Activated CD4-positive, alpha-beta T cell treated with anti-CD3 and anti-CD28 coated beads, Interleukin-2, Interleukin-4, amounts not matched to agents 100 ng/mL and 50 ng/mL, durations not matched to agents 16 hours and 8 hours (primary cell): ENCODE results near the gene GRIN2A.

Experiments used
- DNase-seq: peaks from one replicate; pipeline ENCODE4 v3.0.0-alpha.2; 2020; ENCODE audit warnings: low spot score

GRIN2A gene

DNA sequence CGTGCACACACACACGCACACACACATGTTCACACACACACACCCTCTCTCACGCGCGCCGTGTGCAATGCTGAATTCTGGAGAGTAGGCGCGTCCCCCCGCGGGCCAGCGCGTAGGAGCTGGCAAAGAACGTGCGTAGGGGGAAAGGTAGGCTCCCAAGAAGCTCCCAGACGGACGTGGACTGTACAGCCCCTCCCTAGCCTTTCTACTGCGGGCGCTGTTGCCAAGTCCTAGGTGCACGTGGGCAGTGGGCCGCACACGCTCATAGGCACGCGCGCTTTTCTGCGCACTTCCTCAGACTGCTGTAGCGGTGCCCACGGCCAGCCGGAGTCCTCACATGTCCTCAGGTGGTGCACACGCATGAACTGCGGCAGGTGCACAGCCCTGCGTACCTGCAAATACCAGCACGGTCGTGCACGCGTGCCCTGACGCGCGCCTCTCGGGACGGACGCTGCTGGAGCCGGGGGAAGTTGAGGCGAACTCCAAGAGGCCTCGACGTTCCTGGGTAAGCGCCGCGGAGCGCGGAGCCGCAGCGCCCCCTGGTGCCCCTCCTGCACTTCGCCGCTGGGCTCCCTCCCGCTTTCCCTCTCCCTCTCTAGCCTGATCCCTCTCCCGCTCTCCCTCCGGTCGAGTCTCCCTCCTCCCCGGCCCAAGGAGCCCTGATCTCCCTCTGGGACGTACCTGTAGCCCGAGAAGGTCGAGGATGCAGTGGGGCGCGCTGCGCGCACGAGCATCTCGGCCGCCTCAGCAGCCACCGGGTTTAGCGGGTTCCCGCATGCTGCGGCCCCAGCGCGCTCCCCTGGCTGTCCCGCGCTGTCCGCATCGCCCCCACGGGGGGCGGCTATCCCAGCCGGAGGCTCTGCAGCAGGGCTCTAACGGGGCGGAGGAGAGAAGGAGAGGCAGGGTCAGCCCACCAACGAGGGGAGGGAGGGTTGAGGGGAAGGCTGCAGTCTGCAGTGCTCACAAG, 749 bp downstream of the GRIN2A start:
- peak; percentile 51 for DNase-seq

DNA sequence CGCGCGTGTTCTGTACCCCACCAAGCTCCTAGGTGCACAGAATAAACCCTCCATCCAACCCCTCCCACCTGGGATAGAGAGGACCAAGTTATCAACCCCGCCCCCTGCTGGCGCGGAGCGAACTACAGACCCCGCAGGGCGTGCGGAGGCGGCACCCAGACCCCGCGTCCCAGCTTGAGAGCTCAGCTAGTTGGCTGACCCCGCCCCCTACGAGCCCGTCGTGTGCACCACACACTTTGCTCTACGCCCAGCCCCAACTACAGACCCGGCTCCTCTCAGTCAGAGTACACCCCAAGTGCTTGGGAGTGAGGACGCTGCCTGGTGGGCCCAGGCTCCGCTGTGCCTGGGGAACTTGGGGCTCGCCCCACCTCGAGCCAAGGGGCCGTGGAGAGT, 1.5 kb downstream of the GRIN2A start:
- DNase-seq, result peak; percentile 25

DNA sequence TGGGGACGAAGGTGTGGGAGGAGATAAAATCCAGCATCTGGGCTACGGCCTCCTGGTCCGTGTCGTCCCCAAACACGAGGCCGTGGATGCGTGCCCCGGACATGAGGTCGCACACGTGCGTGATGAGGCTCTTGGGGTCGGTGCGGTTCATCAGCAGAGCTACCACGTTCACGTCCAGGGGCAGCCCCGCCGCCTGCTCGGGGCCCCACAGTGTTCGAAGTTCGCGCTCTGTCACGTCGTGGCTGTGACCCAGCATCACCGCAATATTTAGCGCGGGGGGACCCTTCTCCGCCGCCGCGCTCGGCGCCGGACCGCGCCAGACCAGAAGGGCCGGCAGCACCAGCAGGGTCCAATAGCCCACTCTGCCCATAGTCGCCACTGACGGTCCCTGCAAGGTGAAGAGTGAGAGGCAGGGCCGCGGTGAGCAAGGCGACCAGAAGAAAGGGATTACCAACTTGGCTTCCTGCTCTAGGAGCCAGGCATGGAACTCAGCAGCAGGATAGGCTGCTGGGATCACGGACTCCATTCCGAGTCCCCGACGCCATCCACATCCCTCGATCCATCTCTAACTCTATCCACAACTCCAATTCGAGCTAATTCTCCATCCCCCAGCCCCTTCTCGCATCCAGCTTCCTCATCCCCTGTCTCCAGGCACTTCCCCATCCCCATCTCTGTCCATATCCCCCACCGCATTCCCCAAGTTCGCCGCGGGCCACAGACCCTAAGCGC, 2.0 kb downstream of the GRIN2A start:
- no peak for DNase-seq

DNA sequence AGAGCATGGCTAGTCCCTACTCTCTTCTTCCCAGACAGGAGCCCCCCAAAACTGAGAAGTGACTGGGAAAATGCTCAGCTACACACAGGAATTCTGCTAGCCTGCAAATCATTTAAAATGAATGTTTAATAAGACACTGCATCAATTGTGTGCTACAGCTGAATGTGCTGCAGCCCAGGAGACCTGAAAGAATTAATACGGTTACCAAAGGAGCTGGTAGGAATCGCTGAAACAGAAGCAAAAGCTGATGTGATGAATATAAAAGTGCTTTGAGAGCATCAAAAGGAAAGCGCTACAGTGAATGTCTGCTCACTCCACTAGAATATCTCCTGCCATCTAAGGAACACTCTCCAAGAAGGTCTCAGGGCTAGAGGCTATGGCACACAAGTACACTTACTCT, 3.7 kb downstream of the GRIN2A start:
- DNase-seq, result no peak

DNA sequence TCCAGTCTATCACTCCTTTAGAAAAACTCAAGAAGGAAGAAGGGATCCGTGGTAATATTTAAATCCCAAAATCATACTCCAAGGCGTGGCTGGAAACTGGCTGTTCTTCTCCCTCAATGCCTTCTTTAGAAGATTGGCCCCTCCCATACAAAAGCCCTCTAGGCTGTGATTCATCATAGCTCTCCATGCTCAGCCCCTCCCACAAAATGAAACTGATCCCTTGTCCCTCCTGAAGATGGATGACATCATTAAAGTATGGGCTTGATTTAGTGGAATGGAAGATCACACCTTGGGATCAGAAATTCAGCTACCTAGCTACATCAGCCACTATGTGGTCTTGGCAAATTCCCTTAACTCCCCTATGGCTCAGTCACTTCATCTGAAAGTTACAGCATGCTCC, 4.1 kb downstream of the GRIN2A start:
- DNase-seq, result no peak

DNA sequence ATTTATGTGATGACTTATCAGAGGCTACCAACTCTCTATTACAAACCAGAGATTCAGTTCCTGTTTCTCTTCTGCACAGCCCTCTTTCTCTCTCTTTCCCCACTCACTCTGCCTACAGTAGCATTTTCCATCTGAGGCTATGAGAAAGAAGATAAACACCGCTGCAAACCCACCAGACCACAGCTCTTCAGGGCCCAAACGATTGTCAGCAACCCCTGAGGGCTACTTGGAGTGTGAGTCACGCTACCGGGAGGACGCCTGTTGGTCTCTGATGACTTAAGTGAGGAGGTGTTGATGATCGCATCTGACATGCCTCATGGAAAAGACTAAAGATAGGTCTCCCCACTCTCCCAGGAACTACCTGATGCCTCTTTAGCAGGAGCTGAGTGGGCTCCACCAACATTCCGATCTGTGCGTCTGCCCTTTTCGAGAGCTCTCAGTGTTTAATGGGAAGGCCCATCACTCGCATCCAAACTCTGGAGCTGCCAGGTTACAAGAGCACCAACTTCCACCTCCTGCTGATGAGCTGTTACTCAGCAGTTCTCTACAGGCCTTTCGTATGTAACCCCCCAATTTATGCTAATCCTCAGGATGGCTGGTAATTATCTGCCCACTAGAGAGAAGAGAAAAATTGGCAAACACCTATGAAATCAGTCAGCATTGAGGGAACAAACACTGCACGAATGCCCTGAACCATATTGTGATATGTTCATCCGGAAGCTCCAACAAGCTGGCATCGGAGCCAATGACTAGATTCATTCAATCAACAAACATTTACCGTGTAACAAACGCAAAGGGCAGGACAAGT, 9.2 kb downstream of the GRIN2A start:
- no peak for DNase-seq

DNA sequence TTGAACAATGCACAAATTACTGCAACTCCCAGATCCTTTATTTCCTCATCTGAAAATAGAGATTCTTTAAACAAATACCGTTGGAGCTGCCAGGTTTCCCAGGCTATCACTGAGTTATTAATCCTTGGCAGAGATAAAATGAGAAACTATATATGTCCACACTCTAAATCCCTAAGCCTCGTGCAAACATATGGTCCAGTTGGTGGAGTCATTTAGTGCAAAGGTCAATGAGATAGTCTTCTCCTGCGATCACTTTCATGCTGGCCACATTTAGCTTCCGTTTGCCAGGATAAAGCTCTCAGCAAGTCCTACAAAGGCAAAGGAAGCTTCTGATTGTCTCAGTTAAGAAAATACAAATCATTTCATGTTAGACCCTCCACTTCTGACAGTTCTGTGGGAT, 11.0 kb downstream of the GRIN2A start:
- DNase-seq, result no peak

DNA sequence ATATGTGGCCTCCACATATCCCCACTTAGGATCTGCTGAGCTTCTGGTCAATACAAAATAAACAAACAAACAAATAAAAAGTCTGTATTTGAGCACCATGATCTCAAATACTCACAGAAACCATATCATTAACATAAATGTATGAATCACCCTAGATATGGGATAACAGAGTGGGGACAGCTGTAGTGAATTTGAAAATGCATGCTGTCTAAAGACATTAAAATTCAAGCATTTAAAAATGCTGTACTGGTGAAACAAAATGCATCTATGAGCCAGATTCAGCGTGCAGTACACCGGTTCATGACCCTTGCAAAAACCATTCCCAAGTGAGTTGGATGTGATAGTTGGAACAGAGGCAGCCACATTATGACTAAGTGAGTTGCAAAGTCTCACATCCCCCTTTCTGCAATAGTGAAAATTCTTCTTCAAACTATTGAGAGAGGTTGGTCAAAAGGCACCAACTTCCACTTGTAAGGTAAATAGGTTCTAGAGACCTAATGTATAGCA, 12.3 kb downstream of the GRIN2A start:
- no peak for DNase-seq

DNA sequence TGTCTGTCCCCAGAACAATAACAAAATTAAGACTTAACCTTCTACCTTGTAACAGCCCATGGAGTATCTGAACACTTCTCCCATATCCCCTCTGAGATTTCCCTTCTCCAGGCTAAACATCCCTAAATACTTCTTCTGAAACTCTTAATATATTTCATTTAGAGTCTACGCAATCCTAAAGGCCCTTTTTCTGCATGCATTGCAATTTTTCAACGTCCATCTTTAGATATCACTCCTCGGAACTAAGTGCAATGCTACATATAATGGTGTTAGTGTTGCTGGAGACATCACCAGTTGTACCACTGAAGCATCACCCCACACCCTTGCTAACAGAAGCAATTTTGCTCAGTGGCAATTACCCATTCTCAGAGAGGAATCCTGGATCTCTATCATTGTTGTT, 13.2 kb downstream of the GRIN2A start:
- no peak for DNase-seq

DNA sequence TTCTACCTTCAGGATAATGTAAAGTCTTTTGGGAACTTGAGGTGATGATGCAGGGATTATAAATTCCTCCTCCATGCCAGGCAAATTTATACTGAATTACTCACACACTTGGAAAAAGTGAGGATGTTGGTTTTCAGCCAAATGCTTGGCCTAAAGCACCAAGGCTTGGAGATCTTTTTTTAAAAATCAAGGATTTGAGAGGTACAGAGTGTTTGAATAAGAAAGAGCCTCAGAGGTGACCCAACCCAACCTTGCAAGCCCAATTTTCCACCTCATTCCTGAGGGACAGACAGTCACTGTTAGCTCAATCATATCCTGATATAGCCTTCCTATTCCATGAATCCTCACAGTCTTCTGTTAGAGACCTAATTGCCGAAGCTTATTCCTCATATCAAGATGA, 14.0 kb downstream of the GRIN2A start:
- no peak for DNase-seq

DNA sequence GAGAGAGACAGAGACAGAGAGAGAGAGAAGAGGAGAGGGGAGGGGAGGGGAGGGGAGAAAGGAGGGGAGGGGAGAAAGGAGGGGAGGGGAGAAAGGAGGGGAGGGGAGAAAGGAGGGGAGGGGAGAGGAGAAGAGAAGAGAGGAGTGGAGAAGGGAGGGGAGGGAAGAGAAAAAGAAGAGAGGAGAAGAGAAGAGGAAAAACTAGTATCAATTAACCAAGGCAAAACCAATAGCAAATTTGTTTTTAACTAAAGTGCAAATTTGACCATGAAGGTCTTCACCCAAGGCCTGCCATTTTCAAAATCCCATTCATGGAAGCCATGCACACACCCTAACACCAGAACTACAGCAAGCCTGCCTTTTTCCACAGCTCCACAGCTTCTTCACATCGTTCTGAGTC, 16.6 kb downstream of the GRIN2A start:
- no peak for DNase-seq

DNA sequence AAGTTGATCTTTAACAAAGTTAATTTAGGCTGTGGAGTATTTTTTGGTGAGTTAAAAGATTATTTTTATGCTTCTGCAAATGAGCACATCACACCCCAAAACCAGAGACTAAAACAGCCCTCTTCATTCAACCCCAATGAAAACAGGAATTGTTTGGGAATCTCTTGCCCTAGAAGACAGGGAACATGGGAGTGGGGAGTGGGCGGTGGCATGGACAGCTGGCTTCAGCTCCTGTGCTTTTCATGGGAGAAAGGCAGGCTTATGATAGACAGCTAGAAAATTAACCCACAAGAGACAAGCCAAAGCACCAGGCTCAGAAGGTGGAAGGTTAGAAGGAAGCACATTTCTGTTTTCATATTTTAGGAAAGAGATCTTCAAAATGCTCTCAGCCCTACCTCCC, 19.2 kb downstream of the GRIN2A start:
- no peak for DNase-seq

DNA sequence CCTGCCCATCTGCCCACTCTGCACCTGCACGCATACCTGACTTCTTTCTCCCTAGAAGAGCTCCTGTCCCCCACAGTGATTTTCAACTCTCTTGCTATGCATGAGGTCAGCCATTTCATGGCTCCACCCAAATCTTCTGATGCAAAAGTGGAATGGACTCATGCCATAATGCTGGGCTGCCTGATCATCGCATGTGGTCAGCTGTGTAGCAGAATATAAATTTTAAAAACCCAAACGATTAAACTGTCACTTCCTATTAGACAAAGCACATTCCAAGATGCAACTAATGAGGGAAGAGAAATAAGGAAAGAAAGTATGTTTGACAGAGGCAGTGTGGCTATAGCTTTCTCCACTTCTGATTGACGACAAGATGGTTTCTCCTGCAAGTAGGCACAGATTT, 26.1 kb downstream of the GRIN2A start:
- no peak for DNase-seq

DNA sequence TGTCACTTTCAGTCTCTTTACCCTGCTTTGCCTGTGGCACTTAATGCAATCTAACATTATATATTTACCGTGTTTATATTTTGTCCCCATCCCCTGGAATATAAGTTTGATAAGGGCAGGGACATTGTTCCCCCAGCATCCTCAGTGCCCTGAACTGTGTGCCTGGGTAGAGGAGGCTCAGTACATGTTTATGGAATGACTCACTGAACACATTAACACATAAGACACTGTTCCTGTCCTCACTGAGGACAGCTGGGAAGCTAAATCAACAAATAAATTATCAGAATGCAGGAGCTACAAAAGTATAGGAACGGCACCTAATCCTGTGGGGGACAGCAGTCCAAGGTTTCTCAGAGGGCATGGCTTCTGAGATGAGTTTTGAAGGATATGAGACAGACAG, 27.8 kb downstream of the GRIN2A start:
- DNase-seq, result no peak

DNA sequence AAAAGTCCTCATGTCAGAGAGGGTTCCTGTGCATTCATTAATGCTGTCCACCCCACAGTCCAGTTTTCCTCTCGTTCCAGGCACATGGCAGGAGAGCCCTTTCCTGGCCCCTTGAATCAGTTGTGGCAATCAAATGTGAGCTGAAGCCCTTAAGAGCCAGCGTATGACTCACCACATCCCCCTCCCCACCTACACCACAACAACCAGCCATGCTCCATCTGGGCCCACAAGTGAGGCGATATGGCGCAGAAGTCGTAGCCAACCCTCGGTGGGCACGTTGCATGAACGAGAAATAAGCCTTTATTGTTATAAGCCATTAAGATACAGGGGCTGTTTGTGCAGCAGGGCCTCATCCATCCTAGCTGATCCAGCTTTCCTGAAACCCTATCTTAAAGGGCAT, 28.2 kb downstream of the GRIN2A start:
- DNase-seq, result no peak

DNA sequence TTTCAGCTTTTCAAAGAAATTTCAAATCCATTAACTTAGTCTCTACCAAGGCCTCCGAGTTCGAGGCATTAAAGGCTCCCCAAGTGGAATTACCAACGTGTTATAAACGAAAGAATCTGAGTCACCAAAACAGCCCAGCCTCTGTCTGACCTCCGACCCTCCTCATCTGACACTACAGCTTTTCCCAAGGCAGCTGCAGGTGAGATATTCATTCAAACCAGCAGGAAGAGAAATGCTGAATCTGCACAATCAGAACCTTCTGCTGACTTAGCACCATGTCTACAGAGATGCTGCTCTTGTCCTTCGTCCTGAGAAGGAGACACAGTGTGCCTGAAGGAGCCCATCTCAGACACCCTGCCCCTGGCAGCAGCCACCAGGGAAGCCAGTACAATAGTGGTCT, 30.5 kb downstream of the GRIN2A start:
- DNase-seq, result no peak

DNA sequence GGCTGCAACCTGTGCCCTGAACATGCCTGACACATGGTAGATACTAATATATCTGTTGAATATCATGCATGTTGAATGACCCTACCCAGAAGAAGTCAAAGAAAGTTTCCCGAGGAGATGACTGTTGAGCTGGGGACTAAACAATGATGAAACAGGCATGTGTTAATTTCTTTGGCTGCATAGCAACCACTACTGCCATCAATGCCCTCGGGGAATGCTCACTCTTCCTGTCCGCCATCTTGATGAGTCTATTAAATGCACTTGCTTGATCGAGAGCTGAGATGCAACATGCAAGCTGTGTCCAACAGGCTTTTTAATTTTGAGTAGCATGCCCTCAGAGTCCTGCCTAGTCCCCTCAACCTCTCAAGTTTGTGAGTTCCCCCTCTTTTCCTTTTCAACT, 31.3 kb downstream of the GRIN2A start:
- no peak for DNase-seq

DNA sequence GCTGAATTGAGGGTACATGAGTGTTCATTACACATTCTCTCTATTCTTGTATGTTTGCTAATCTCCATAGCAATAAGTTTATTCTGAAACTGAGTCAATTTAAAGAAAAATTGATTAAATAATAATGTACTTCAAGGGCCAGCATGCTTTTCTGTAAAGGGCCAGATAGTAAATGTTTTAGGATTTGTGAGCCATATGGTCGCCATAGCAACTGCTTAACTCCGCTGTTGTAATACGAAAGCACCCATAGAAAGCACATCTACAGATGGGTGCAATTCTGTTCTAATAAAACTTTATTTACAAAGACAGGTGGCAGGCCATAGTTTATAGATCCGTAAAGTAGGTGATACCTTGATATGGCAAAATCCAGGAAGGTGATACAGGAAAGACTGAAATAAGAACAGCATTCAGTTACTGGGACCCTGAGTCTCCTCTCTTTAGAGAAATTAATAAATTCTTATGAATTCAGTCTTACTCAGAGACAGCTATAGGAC, 36.6 kb downstream of the GRIN2A start:
- DNase-seq, result no peak

DNA sequence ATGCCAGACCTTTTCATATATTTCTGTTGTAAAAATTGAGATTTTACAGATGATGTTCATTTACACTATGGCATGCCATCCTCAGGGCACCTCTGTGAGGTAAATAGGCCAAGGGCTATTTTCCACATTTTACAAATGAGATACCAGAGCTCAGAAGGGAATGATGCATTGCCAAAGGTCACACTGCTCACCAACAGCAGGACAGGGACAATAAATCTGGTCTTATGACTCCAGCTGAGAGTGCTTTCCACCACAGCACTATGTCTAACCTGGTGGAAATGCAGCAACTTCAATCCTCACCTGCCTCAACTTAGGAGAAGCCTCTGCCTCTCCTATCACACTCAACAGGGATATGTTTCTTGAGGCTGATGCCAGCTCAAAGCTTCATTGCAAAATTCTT, 40.6 kb downstream of the GRIN2A start:
- no peak for DNase-seq

DNA sequence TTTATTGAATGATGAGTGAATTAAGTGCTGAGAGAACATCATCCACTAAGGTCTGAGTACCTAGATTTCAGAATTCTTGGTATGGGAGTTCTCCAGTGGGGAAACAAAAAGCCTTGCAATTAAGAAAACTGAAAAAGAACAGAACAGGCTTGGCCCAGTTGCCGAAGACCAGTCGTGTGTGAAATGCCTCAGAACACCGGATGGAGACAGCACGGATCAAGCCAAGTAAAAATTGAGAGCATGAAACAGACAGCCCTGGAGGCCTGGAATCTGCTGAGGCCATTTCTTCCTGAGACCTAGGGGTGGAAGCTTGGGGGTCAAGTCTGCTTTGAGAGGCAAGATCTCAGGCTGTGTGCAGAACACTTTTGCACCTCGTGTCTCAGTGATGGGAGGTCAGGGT, 43.3 kb downstream of the GRIN2A start:
- no peak for DNase-seq

DNA sequence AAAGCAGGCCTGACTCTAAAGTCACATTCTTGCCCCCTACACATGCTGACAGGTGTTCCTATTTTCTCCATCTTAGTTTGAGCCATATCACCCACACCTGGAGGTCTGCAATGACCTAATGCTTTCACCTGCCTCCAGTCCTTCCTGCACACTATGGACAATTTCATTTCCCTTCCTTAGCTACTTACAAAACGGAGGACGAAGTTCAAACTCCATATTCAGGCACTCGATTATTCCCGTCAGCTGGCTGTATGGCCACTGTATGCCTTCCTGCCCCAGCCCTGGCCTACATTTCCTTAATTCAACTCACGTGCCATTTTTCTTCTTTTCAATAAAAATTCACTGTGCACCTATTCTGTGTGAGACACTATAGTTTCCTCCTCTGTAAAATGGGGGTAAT, 44.9 kb downstream of the GRIN2A start:
- DNase-seq, result no peak

DNA sequence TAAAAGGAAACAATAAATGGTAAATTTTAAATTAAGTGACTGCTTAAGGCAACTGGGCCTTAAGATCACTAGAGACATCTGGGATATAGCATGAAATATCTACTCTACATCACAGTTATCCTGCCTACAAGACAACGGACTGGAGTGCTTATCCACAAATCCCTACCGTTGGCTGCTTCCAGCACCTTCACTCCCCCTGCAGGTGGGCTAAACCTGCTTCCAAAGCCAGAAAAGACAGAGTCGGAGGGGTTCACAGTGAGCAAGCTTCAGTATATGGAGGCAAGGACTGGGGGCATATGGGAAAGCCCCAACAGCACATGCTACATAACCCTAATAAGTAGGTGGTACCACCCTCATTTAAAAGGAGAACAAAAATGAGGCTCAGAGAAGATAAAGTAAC, 45.3 kb downstream of the GRIN2A start:
- no peak for DNase-seq
